ENCODE data around the gene DBNL.

DNA sequence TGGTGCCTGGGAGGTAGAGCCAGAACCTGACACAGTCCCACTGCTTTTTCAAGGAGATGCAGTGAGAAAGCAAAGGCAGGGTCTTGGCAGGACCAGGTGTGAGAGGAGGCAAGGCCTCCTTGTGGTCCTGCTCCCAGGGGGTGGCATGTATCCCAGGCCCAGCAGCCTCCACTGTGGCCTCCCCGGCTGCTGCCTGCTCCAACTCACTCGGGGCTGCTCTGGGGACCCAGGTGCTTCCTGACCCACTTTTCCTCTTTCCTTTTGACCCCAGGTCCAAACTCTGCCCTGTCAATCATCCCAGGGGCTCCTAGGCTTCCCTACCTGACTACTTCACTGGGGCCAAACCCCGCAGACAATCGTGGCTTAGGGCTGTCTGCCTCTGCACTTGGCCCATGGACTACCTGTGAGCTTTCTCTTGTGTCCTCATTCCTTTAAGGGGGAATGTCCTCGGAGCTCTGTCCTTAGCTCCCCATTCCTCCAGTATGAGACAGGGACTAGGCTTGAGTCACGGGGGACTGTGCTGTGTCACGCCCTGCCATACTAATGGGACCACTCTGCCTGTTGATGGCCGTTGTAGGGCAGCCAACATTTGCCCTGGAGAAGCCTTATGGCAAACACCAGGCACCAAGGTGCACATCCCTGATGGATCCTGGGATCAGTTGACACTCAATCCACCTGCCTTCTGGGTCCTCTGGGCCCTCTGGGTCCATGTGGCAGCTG is 58.5 kb downstream of the DBNL start:
- TF ChIP-seq POLR2A (IDR thresholded peaks at IDR 0.05) = no peak
- TF ChIP-seq CTCF (IDR thresholded peaks at IDR 0.05) = no peak

Data from right lobe of liver (tissue), 4 donors.